Upper lobe of left lung (tissue), 6 donors: Measurements from ENCODE around the gene IGSF21. TPM values are rescaled to one million over a fixed set of nuclear protein-coding genes. Genes with fewer than 3 reads are reported as not detected.

ENCODE experiments used
- ATAC-seq, 2 donors: fragments of 200-7000 bp; cut with Tn5 transposase; one replicate each; pipeline ENCODE4 v1.9.1; 2022; ENCODE audit warnings: mild to moderate bottlenecking in 2 of 2, moderate library complexity in 2 of 2; ENCODE audit not compliant: low FRiP score in 2 of 2
- DNase-seq, 2 donors: peaks; one replicate each; pipeline ENCODE4 v3.0.0-alpha.2; 2019 to 2020
- H3K27ac ChIP-seq, 4 donors: fragments of 200-600 bp; sonication (generic); one replicate each; pipeline ENCODE4 v1.5.1; 2016 to 2019
- H3K27me3 ChIP-seq, 4 donors: fragments of 200-600 bp; sonication (generic); one replicate each; pipeline ENCODE4 v1.5.1; 2017 to 2019
- H3K36me3 ChIP-seq, 4 donors: fragments of 200-600 bp; sonication (generic); one replicate each; pipeline ENCODE4 v1.5.1; 2016 to 2019
- H3K4me1 ChIP-seq, 4 donors: fragments of 200-600 bp; sonication (generic); one replicate each; pipeline ENCODE4 v1.5.1; 2018 to 2019
- H3K4me3 ChIP-seq, 4 donors: fragments of 200-600 bp; sonication (generic); one replicate each; pipeline ENCODE4 v1.5.1; 2017 to 2019; ENCODE audit warnings: mild to moderate bottlenecking in 2 of 4, moderate library complexity in 1 of 4
- H3K9me3 ChIP-seq, 4 donors: fragments of 200-600 bp; sonication (generic); one replicate each; pipeline ENCODE4 v1.5.1; 2018 to 2019
- EP300 ChIP-seq, 4 donors: sonication (generic); formaldehyde crosslinking; IDR thresholded peaks; one replicate each; pipeline ENCODE4 v1.5.1; 2017; ENCODE audit warnings: antibody characterized with exemption in 4 of 4, control low read depth in 2 of 4
- POLR2A ChIP-seq, 4 donors: fragments of 450-650 bp; IDR thresholded peaks; one replicate each; pipeline ENCODE4 v1.5.1; 2016 to 2017; ENCODE audit warnings: antibody characterized with exemption in 4 of 4, mild to moderate bottlenecking in 2 of 4
- POLR2AphosphoS5 ChIP-seq, 2 donors: sonication (generic); formaldehyde crosslinking; IDR thresholded peaks; one replicate each; pipeline ENCODE4 v1.5.1; 2017; ENCODE audit warnings: antibody characterized with exemption in 2 of 2
- WGBS, 2 donors: methylation state at CpG; one replicate each; pipeline ENCODE4 v1.1.5; 2017 to 2018; 5-methylcytosine and 5-hydroxymethylcytosine counted together
- total RNA-seq, 6 donors: library from RNA; depleted of rRNA in 4 of 6; stranded (reverse); fragments of >200 nt in 4 of 6; gene quantifications; one replicate each; pipeline versions ENCODE4 v1.1.0 to v1.2.1, GENCODE V29; 2016 to 2021
- TF ChIP-seq, protein P1 (sequence below), 6 experiments: fragments of 450-650 bp in 4 of 6; fragments of 200-600 bp in 2 of 6; sonication (generic) in 2 of 6; IDR thresholded peaks; one replicate each; pipeline ENCODE4 v1.5.1; 2016 to 2019; ENCODE audit warnings: antibody characterized with exemption in 6 of 6
- donor health status: DM: no; HTN: no; CAD: no; lungs with moderate emphysema.
- donor health status: DM: no; HTN: yes; CAD: no; lungs with severe emphysema.

Gene IGSF21
- total RNA-seq, 6 donors from 2014 or later: 1.1 to 2.9 (median 2.0) TPM; not detected in 1

- Histone ChIP-seq H3K4me3 (no peak overlapping the region), H3K9me3 (peaks cover 0 to 6% (median 0%) of the 10 kb centered on the region in 4 donors), H3K27ac (no peak overlapping the region), H3K36me3 (no peaks in the 10 kb centered on the region), H3K27me3 (no peaks in the 10 kb centered on the region), H3K4me1 (no peaks in the 10 kb centered on the region)
- ATAC-seq (no peak), DNase-seq (no peak)
- WGBS, 2 donors: 63 to 74% methylated on average over 3 of the region's 3 CpGs
- TF ChIP-seq EP300 (IDR thresholded peaks at IDR 0.05) (no peak), POLR2AphosphoS5 (IDR thresholded peaks at IDR 0.05) (no peak), POLR2A (IDR thresholded peaks at IDR 0.05) (no peak)
- TF ChIP-seq, protein P1, sequence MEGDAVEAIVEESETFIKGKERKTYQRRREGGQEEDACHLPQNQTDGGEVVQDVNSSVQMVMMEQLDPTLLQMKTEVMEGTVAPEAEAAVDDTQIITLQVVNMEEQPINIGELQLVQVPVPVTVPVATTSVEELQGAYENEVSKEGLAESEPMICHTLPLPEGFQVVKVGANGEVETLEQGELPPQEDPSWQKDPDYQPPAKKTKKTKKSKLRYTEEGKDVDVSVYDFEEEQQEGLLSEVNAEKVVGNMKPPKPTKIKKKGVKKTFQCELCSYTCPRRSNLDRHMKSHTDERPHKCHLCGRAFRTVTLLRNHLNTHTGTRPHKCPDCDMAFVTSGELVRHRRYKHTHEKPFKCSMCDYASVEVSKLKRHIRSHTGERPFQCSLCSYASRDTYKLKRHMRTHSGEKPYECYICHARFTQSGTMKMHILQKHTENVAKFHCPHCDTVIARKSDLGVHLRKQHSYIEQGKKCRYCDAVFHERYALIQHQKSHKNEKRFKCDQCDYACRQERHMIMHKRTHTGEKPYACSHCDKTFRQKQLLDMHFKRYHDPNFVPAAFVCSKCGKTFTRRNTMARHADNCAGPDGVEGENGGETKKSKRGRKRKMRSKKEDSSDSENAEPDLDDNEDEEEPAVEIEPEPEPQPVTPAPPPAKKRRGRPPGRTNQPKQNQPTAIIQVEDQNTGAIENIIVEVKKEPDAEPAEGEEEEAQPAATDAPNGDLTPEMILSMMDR (IDR thresholded peaks at IDR 0.05): no peak
Observed at GRCh38 chr1:18401921-18402320, 294.3 kb downstream of the IGSF21 start.

GRCh38 chr1:18404460-18404859 lies 296.9 kb downstream of the IGSF21 start:
- WGBS, 2 donors: 57 to 100% methylated on average over 1 to 3 of the region's 3 CpGs
- Histone ChIP-seq H3K9me3 (peaks cover 0 to 6% (median 0%) of the 10 kb centered on the region in 4 donors), H3K27me3 (no peaks in the 10 kb centered on the region), H3K4me1 (no peaks in the 10 kb centered on the region), H3K36me3 (no peaks in the 10 kb centered on the region), H3K27ac (no peak overlapping the region), H3K4me3 (no peak overlapping the region)
- no peak for DNase-seq
- no peak for TF ChIP-seq POLR2A (IDR thresholded peaks at IDR 0.05)
- no peak for TF ChIP-seq POLR2AphosphoS5 (IDR thresholded peaks at IDR 0.05)
- TF ChIP-seq EP300 (IDR thresholded peaks at IDR 0.05): no peak
- TF ChIP-seq, protein P1 (IDR thresholded peaks at IDR 0.05): no peak
- ATAC-seq: no peak

DNA sequence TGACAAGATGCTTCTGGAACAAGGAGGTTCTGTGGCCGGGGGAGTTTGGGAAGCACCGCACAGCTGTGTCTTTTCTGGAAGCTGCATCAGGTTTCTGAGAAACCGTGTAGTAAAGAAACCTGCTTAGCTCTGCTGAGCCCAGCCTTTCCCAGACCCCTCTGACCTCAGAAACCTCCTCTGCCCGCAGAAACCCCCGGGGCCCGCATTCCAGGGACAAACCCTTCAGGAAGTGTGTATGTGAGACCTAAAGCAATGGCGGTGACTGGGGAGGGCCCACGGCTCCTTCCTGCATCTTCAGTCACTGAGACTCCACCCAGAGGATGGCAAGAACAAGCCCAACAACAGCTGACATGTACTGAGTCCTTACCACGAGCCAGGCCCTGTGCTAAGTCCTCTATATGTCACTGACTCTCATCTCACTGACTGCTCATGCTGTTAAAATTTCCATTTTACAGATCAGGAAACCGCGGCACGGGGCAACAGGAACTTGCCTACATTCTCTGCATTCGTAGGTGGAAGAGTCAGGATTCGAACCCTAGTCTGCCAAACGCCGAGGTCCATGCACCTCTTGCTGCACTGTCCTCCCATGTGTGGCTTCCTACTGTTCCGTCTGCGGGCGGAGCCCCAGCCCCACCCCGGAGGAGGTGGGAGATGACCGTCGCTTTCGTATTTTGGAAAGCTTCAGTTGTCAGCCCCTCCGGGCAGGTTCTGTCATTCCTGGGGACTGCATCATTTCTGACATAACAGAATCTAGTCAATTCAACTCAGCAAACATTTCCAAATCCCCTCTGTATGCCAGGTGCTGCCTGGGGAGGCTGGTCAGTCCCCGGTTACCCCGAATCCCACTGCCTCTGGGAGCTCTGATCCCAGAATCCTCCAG lies 299.8 kb downstream of the IGSF21 start:
- DNase-seq (peak in 1 of 2 donors; percentile 20), ATAC-seq (no peak)
- TF ChIP-seq EP300 (IDR thresholded peaks at IDR 0.05) (no peak), POLR2A (IDR thresholded peaks at IDR 0.05) (no peak), POLR2AphosphoS5 (IDR thresholded peaks at IDR 0.05) (no peak)
- TF ChIP-seq, protein P1 (IDR thresholded peaks at IDR 0.05): no peak
- Histone ChIP-seq H3K27ac (no peak overlapping the region), H3K36me3 (no peaks in the 10 kb centered on the region), H3K9me3 (peaks cover 0 to 21% (median 4%) of the 10 kb centered on the region in 4 donors), H3K4me1 (no peaks in the 10 kb centered on the region), H3K27me3 (no peaks in the 10 kb centered on the region), H3K4me3 (no peak overlapping the region)
- WGBS, 2 donors: 67 to 74% methylated on average over 20 to 26 of the region's 26 CpGs

- no peaks in the 10 kb centered on the region for H3K4me1 ChIP-seq
- DNase-seq: peak in 1 of 2 donors; percentile 17
- peaks cover 0 to 26% (median 6%) of the 10 kb centered on the region in 4 donors for H3K9me3 ChIP-seq
- no peak for ATAC-seq
- H3K27me3 ChIP-seq: no peaks in the 10 kb centered on the region
- TF ChIP-seq POLR2A (IDR thresholded peaks at IDR 0.05) (no peak), EP300 (IDR thresholded peaks at IDR 0.05) (no peak), POLR2AphosphoS5 (IDR thresholded peaks at IDR 0.05) (no peak)
- TF ChIP-seq, protein P1 (IDR thresholded peaks at IDR 0.05): no peak
- no peaks in the 10 kb centered on the region for H3K36me3 ChIP-seq
- no peak overlapping the region for H3K4me3 ChIP-seq
- no peak overlapping the region for H3K27ac ChIP-seq
- 45 to 55% methylated on average over 11 to 12 of the region's 12 CpGs for WGBS, 2 donors
Observed at GRCh38 chr1:18408656-18409370, 301.2 kb downstream of the IGSF21 start.
